Endodermal cell (in vitro differentiated cells): ENCODE measurements around the gene LASP1. TPM values are rescaled to one million over a fixed set of nuclear protein-coding genes. Genes with fewer than 3 reads are reported as not detected.
A peak's percentile ranks its signal among the peaks of the same experiment; 100 is the strongest.

Experiments used
- DNase-seq: peaks from one replicate; pipeline ENCODE4 v3.0.0-alpha.2; 2017
- H3K27ac ChIP-seq: 2 replicates; pipeline ENCODE4 v1.5.1; 2013; ENCODE audit warnings: mild to moderate bottlenecking, low read depth, low read length, moderate library complexity
- H3K27me3 ChIP-seq: 2 replicates; pipeline ENCODE4 v1.6.1; 2013; ENCODE audit warnings: mild to moderate bottlenecking, low read length, moderate library complexity; ENCODE audit not compliant: insufficient read depth, control insufficient read depth, poor library complexity, severe bottlenecking
- H3K36me3 ChIP-seq: 2 replicates; pipeline ENCODE4 v1.7.0; 2013; ENCODE audit warnings: mild to moderate bottlenecking, low read length, moderate library complexity; ENCODE audit not compliant: control insufficient read depth, insufficient read depth
- H3K4me1 ChIP-seq: one replicate; pipeline ENCODE4 v1.7.0; 2013; ENCODE audit warnings: low read length; ENCODE audit not compliant: control insufficient read depth, insufficient read depth
- H3K4me3 ChIP-seq: 2 replicates; pipeline ENCODE4 v1.5.1; 2013; ENCODE audit warnings: mild to moderate bottlenecking, low read length, moderate library complexity
- H3K9ac ChIP-seq: 2 replicates; pipeline ENCODE4 v1.6.1; 2013; ENCODE audit warnings: mild to moderate bottlenecking, low read length, moderate library complexity; ENCODE audit not compliant: poor library complexity, severe bottlenecking; ENCODE audit errors: extremely low read depth
- H3K9me3 ChIP-seq: 2 replicates; pipeline ENCODE4 v1.6.1; 2013; ENCODE audit warnings: mild to moderate bottlenecking, low read length, moderate library complexity; ENCODE audit not compliant: control insufficient read depth
- H3K27ac Mint-ChIP-seq: 2 replicates; pipeline ENCODE4 v1.8.0; 2020; ENCODE audit warnings: mixed read lengths
- H3K27me3 Mint-ChIP-seq: 2 replicates; pipeline ENCODE4 v1.8.0; 2021; ENCODE audit warnings: mild to moderate bottlenecking, mixed read lengths; ENCODE audit not compliant: insufficient read depth
- H3K36me3 Mint-ChIP-seq: 2 replicates; pipeline ENCODE4 v1.8.0; 2020; ENCODE audit warnings: low read depth, mixed read lengths
- H3K4me1 Mint-ChIP-seq: 2 replicates; pipeline ENCODE4 v1.8.0; 2020; ENCODE audit warnings: mixed read lengths
- H3K4me3 Mint-ChIP-seq: 2 replicates; pipeline ENCODE4 v1.8.0; 2020; ENCODE audit warnings: mild to moderate bottlenecking, moderate library complexity, mixed read lengths
- H3K9me3 Mint-ChIP-seq: 2 replicates; pipeline ENCODE4 v1.8.0; 2020; ENCODE audit warnings: mild to moderate bottlenecking, mixed read lengths
- WGBS, 2 experiments: methylation state at CpG; one replicate each; pipeline versions ENCODE4 v1.1.5 to v1.1.7; 2013; ENCODE audit warnings: missing lambda C conversion rate in 2 of 2, mixed read lengths in 1 of 2; ENCODE audit not compliant: insufficient coverage in 1 of 2, insufficient read length in 1 of 2; 5-methylcytosine and 5-hydroxymethylcytosine counted together
- microRNA-seq: library from miRNA; unstranded; fragments of <30 nt; microRNA quantifications from one replicate; pipeline ENCODE4 v1.2.0, GENCODE V29; 2020; ENCODE audit warnings: borderline microRNAs expressed
- total RNA-seq, 2 donors: library from RNA; stranded (reverse); fragmentation: NEBNext Ultra II Directional in 1 of 2; extraction: Animal tissue kit (Norgen Biotek cat#: 25700) in 1 of 2; gene quantifications; 2 replicates in 1 of 2; 3 replicates in 1 of 2; pipeline ENCODE4 v1.2.1, GENCODE V29; 2021
- TF ChIP-seq, protein P1 (sequence below): fragments of 200-600 bp; sonication (generic); conservative IDR thresholded peaks from 2 replicates; pipeline ENCODE4 v1.5.0; 2021; ENCODE audit warnings: antibody characterized with exemption, mild to moderate bottlenecking

LASP1 gene
- total RNA-seq, 2 donors from 2014 or later, result 168 to 177 TPM

DNA sequence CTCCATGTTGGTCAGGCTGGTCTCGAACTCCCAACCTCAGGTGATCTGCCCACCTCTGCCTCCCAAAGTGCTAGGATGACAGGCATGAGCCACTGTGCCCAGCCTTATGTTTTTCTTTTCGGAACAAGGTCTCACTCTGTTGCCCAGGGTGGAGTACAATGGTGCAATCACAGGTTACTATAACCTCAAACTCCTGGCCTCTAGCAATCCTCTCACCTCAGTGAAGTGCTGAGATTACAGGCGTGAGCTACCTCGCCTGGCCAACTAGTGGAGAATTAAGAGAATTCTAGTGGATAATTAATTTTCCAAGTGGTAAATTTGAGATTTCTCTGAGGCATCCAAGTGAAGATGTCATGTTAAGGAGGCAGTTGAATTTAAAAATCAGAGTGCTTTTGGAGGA lies 100.3 kb downstream of the LASP1 start:
- no peaks in the 10 kb centered on the region for H3K27me3 ChIP-seq
- TF ChIP-seq, protein P1, sequence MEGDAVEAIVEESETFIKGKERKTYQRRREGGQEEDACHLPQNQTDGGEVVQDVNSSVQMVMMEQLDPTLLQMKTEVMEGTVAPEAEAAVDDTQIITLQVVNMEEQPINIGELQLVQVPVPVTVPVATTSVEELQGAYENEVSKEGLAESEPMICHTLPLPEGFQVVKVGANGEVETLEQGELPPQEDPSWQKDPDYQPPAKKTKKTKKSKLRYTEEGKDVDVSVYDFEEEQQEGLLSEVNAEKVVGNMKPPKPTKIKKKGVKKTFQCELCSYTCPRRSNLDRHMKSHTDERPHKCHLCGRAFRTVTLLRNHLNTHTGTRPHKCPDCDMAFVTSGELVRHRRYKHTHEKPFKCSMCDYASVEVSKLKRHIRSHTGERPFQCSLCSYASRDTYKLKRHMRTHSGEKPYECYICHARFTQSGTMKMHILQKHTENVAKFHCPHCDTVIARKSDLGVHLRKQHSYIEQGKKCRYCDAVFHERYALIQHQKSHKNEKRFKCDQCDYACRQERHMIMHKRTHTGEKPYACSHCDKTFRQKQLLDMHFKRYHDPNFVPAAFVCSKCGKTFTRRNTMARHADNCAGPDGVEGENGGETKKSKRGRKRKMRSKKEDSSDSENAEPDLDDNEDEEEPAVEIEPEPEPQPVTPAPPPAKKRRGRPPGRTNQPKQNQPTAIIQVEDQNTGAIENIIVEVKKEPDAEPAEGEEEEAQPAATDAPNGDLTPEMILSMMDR, result peak; percentile 58

DNA sequence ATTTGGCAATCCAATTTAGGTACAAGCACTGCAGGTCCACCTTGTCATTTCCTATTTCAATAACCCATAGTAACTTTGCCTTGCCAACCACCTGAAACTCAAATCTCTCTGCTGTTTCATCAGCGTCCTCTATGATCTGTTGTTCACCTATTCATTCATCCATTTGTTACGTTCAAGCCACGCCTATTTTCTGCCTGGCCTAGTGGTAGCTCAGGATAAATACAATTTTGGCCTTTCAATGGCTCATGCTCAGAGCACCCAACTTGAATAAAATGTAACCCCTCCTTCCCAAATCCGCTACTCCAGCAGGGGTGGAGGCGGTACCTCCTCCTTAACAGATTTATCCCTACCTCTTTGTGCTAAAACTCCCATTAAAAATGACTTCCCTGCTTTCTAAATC lies 100.9 kb downstream of the LASP1 start:
- WGBS, 2 experiments, result 88 to 92% methylated on average over 5 of the region's 5 CpGs
- Mint-ChIP-seq H3K4me1 (peaks cover 3% of the 10 kb centered on the region), H3K27ac (no peak overlapping the region), H3K9me3 (peaks cover 3% of the 10 kb centered on the region), H3K36me3 (no peaks in the 10 kb centered on the region), H3K27me3 (no peaks in the 10 kb centered on the region), H3K4me3 (no peak overlapping the region)
- no peaks in the 10 kb centered on the region for H3K4me1 ChIP-seq
- H3K4me3 ChIP-seq, result no peak overlapping the region
- no peaks in the 10 kb centered on the region for H3K9me3 ChIP-seq
- no peaks in the 10 kb centered on the region for H3K27me3 ChIP-seq
- H3K9ac ChIP-seq, result no peak overlapping the region
- TF ChIP-seq, protein P1, result no peak
- H3K36me3 ChIP-seq, result no peaks in the 10 kb centered on the region
- no peak overlapping the region for H3K27ac ChIP-seq
- DNase-seq, result no peak

More for the DNA sequence above, 100.3 kb downstream of the LASP1 start:
- Mint-ChIP-seq H3K4me1 (peaks cover 3% of the 10 kb centered on the region), H3K36me3 (no peaks in the 10 kb centered on the region), H3K27me3 (no peaks in the 10 kb centered on the region), H3K4me3 (no peak overlapping the region), H3K27ac (no peak overlapping the region), H3K9me3 (peaks cover 3% of the 10 kb centered on the region)
- no peak overlapping the region for H3K4me3 ChIP-seq
- no peaks in the 10 kb centered on the region for H3K4me1 ChIP-seq
- no peak for DNase-seq
- no peaks in the 10 kb centered on the region for H3K36me3 ChIP-seq
- no peak overlapping the region for H3K27ac ChIP-seq
- no peaks in the 10 kb centered on the region for H3K9me3 ChIP-seq
- 82 to 89% methylated on average over 3 to 4 of the region's 4 CpGs for WGBS, 2 experiments
- no peak overlapping the region for H3K9ac ChIP-seq

Small RNA genes within 50 kb of the gene (microRNA-seq; reads per million reads assigned to microRNA genes)
- gene MIR4727 (not detected), gene MIR6779 (not detected)

Other genes starting within 250 kb of the LASP1 start
- 1 to 10 TPM; 3.2 to 5.0 TPM for gene EPOP, start 195.1 kb upstream of the LASP1 start, total RNA-seq
- gene MLLT6, start 164.8 kb upstream of the LASP1 start, total RNA-seq, result 100 to 1,000 TPM; 112 to 127 TPM
- gene CISD3, start 139.7 kb upstream of the LASP1 start, total RNA-seq, result 10 to 100 TPM in 1 of 2 donors, 1 to 10 TPM in 1; 8.9 to 11.2 TPM
- 100 to 1,000 TPM; 101 to 106 TPM for gene PCGF2, start 121.7 kb upstream of the LASP1 start, total RNA-seq
- gene PSMB3, start 117.3 kb upstream of the LASP1 start, total RNA-seq, result 100 to 1,000 TPM; 192 to 244 TPM
- gene PIP4K2B, start 70.5 kb upstream of the LASP1 start, total RNA-seq, result 10 to 100 TPM; 74.3 to 91.6 TPM
- 10 to 100 TPM; 14.6 to 15.0 TPM for gene CWC25, start 44.7 kb upstream of the LASP1 start, total RNA-seq
- gene RPL23, start 16.3 kb upstream of the LASP1 start, total RNA-seq, result 1,000 to 10,000 TPM; 1,194 to 1,262 TPM
- gene FBXO47, start 97.3 kb downstream of the LASP1 start, total RNA-seq, result not detected